ENCODE measurements around the gene SIMC1. TPM values are rescaled to one million over a fixed set of nuclear protein-coding genes. Genes with fewer than 3 reads are reported as not detected.

The SIMC1 gene
- total RNA-seq, 1 donor from 2014 or later = 17.4 TPM

DNA sequence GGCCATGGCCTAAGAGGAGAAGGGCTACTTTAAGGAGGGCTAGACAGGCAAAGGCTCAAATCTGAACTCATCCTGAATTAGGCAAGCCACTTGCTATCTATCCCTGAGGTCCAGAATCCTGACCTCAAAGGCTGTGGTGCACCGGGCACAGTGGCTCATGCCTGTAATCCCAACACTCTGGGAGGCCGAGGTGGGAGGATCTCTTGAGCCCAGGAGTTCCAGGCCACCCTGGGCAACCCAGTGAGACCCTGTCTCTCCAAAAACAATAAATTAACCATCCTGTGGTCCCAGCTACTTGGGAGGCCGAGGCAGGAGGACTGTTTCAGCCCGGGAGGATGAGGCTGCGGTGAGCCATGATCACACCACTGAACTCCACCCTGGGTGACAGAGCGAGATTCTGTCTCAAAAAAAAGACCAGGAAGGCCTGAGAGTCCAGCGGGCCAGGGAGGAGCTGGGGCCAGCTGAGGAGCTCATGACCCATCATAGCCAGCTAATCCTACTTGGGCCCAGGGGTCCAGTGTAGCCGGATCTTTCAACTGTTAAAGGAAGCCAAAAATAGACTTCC is 146.2 kb downstream of the SIMC1 start:
- H3K9me3 ChIP-seq = no peaks in the 10 kb centered on the region
- no peak overlapping the region for H3K4me3 ChIP-seq
- intact Hi-C loops (cut with DNase I) = no loop called here
- no peak overlapping the region for H3K27ac ChIP-seq
- peaks cover 0 to 39% of the 10 kb centered on the region in 2 donors for H3K36me3 ChIP-seq
- no peaks in the 10 kb centered on the region for H3K27me3 ChIP-seq
- TF ChIP-seq POLR2A (IDR thresholded peaks at IDR 0.05) (no peak), POLR2AphosphoS5 (IDR thresholded peaks at IDR 0.05; ENCODE audit: insufficient read depth in 1 of 2, low read depth in 1 of 2) (no peak)
- TF ChIP-seq, protein P1, sequence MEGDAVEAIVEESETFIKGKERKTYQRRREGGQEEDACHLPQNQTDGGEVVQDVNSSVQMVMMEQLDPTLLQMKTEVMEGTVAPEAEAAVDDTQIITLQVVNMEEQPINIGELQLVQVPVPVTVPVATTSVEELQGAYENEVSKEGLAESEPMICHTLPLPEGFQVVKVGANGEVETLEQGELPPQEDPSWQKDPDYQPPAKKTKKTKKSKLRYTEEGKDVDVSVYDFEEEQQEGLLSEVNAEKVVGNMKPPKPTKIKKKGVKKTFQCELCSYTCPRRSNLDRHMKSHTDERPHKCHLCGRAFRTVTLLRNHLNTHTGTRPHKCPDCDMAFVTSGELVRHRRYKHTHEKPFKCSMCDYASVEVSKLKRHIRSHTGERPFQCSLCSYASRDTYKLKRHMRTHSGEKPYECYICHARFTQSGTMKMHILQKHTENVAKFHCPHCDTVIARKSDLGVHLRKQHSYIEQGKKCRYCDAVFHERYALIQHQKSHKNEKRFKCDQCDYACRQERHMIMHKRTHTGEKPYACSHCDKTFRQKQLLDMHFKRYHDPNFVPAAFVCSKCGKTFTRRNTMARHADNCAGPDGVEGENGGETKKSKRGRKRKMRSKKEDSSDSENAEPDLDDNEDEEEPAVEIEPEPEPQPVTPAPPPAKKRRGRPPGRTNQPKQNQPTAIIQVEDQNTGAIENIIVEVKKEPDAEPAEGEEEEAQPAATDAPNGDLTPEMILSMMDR (IDR thresholded peaks at IDR 0.05) = no peak
- DNase-seq (ENCODE audit: extremely low spot score in 2 of 2) = no peak
- H3K4me1 ChIP-seq = peaks cover 20% of the 10 kb centered on the region

DNA sequence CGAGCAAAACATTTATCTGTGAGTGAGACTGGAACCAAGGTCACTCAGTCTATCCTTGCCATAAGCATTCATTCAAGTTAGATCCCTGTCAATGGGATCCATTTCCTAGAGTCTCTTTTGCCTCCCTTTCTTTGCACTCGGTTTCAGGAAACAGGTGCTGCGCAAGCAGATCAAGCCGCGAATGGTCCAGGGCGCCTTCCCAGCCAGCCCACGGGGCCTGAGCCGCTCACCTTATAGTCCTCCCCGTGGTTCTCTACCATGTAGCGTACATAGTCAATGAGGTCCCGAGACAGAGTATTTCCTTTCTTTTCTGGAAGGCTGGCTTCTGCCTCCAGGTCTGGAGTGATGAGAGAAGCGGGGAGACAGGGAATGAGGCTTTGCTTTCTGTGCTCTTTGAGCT is 146.8 kb downstream of the SIMC1 start:
- H3K36me3 ChIP-seq = peaks cover 0 to 39% of the 10 kb centered on the region in 2 donors
- intact Hi-C loops (cut with DNase I) = no loop called here
- no peaks in the 10 kb centered on the region for H3K27me3 ChIP-seq
- no peak for DNase-seq (ENCODE audit: extremely low spot score in 2 of 2)
- no peaks in the 10 kb centered on the region for H3K9me3 ChIP-seq
- H3K27ac ChIP-seq = no peak overlapping the region
- peaks cover 25% of the 10 kb centered on the region for H3K4me1 ChIP-seq
- TF ChIP-seq, protein P1 (IDR thresholded peaks at IDR 0.05) = no peak
- no peak for TF ChIP-seq POLR2AphosphoS5 (IDR thresholded peaks at IDR 0.05; ENCODE audit: insufficient read depth in 1 of 2, low read depth in 1 of 2)
- no peak for TF ChIP-seq POLR2A (IDR thresholded peaks at IDR 0.05)
- no peak overlapping the region for H3K4me3 ChIP-seq

DNA sequence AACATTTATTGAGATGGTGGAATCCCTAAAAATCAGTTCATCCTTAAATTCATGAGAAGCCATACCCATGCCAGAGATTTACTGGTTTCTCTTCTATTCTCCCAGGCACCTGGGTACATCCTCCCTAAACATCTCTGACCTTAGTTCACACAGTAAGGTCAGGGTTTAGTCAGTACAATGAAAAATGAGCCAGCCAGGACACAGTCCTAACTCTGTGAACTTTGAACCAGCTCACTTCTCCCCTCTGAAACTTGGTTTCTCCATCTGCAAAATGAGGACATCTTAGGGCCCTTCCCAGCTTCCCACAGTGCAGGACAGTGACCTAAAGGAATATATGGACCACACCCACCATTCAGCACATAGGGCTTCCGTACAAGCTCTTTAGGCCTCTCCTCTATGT is 148.3 kb downstream of the SIMC1 start:
- TF ChIP-seq, protein P1 (IDR thresholded peaks at IDR 0.05) = no peak
- no peak overlapping the region for H3K27ac ChIP-seq

DNA sequence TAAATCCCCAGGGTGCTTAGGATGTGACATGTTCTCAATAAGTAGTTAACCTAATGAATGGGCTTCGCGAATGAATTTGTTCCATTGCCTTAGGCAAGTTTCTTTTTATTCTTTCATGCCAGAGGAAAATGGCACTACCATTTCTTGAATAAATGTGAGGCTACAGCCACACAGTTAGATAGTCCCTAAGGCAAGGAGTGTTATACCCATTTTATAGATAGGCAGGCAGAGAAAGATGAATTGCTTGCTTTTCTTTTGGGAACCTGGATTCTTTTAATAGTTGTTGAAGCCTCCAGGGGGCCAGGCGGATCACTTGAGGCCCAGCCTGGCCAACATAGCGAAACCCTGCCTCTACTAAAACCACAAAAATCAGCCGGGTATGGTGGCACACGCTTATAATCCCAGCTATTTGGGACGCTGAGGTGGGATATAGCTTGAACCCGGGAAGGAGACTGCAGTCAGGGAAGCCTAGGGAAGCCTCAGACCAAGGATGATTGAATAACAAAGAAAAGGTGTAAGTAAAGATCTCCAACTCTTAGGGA is 149.2 kb downstream of the SIMC1 start:
- H3K27ac ChIP-seq = no peak overlapping the region
- no peak for DNase-seq (ENCODE audit: extremely low spot score in 2 of 2)
- no peaks in the 10 kb centered on the region for H3K27me3 ChIP-seq
- intact Hi-C loops (cut with DNase I) = no loop called here
- TF ChIP-seq, protein P1 (IDR thresholded peaks at IDR 0.05) = no peak
- no peak for TF ChIP-seq POLR2AphosphoS5 (IDR thresholded peaks at IDR 0.05; ENCODE audit: insufficient read depth in 1 of 2, low read depth in 1 of 2)
- no peak for TF ChIP-seq POLR2A (IDR thresholded peaks at IDR 0.05)
- H3K4me1 ChIP-seq = peaks cover 25% of the 10 kb centered on the region
- H3K4me3 ChIP-seq = peak overlapping the region; percentile 76 to 84
- no peaks in the 10 kb centered on the region for H3K9me3 ChIP-seq
- peaks cover 0 to 55% of the 10 kb centered on the region in 2 donors for H3K36me3 ChIP-seq

More for the DNA sequence above, 148.3 kb downstream of the SIMC1 start:
- H3K9me3 ChIP-seq = no peaks in the 10 kb centered on the region
- peaks cover 0 to 52% of the 10 kb centered on the region in 2 donors for H3K36me3 ChIP-seq
- intact Hi-C loops (cut with DNase I) = no loop called here
- H3K4me3 ChIP-seq = no peak overlapping the region
- no peaks in the 10 kb centered on the region for H3K27me3 ChIP-seq
- no peak for DNase-seq (ENCODE audit: extremely low spot score in 2 of 2)
- peaks cover 25% of the 10 kb centered on the region for H3K4me1 ChIP-seq

DNA sequence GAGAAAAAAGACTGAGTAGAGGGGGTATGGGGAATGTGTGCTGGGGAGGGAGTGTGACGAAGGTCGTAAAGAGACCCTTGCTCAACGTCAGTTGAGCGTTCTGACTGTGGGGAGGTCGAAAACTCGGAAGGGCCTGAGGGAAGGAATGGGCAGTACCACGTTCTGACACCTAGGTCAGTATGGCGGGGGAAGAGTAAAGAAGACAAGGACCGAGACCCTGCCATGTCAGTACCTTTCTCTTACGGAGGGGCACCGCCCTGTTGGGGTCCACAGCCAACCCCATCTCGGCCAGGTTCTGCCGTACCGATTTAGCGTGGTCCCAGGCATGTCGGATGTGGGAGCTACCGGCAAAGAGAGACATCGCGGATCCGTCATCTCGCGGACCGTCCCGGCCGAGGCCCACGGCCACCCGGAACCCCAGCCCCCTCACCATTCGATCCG is 149.8 kb downstream of the SIMC1 start:
- no peak for DNase-seq (ENCODE audit: extremely low spot score in 2 of 2)
- Histone ChIP-seq H3K27me3 (no peaks in the 10 kb centered on the region), H3K4me1 (peaks cover 25% of the 10 kb centered on the region), H3K27ac (peak overlapping the region; percentile 86), H3K9me3 (no peaks in the 10 kb centered on the region), H3K36me3 (peaks cover 0 to 55% of the 10 kb centered on the region in 2 donors), H3K4me3 (peak overlapping the region; percentile 76 to 84)
- intact Hi-C loops (cut with DNase I) = no loop called here
- TF ChIP-seq POLR2AphosphoS5 (IDR thresholded peaks at IDR 0.05; ENCODE audit: insufficient read depth in 1 of 2, low read depth in 1 of 2) (no peak), POLR2A (IDR thresholded peaks at IDR 0.05) (no peak)
- TF ChIP-seq, protein P1 (IDR thresholded peaks at IDR 0.05) = no peak

Data from vagina (tissue), 2 donors.